ENCODE measurements around the gene GYS1. TPM values are rescaled to one million over a fixed set of nuclear protein-coding genes. Genes with fewer than 3 reads are reported as not detected.

GYS1 gene
- total RNA-seq, 1 experiment from 2014 or later: 20.2 TPM

- no peaks in the 10 kb centered on the region for H3K9me3 ChIP-seq (ENCODE audit: control insufficient read depth, insufficient read depth, low read depth, low read length)
- CTCF ChIA-PET: no interaction called here
- TF ChIP-seq TCF7L2 (IDR thresholded peaks at IDR 0.05; ENCODE audit: low read depth, low read length) (no peak), REST (IDR thresholded peaks at IDR 0.05; ENCODE audit: insufficient read depth in 1 of 2, low read depth in 2 of 2, low read length in 1 of 2) (no peak), SIN3A (IDR thresholded peaks at IDR 0.05; ENCODE audit: borderline replicate concordance, insufficient read depth, low read depth, low read length) (no peak), POLR2AphosphoS5 (IDR thresholded peaks at IDR 0.05; ENCODE audit: low read depth, low read length) (no peak)
- TF ChIP-seq, protein P1, sequence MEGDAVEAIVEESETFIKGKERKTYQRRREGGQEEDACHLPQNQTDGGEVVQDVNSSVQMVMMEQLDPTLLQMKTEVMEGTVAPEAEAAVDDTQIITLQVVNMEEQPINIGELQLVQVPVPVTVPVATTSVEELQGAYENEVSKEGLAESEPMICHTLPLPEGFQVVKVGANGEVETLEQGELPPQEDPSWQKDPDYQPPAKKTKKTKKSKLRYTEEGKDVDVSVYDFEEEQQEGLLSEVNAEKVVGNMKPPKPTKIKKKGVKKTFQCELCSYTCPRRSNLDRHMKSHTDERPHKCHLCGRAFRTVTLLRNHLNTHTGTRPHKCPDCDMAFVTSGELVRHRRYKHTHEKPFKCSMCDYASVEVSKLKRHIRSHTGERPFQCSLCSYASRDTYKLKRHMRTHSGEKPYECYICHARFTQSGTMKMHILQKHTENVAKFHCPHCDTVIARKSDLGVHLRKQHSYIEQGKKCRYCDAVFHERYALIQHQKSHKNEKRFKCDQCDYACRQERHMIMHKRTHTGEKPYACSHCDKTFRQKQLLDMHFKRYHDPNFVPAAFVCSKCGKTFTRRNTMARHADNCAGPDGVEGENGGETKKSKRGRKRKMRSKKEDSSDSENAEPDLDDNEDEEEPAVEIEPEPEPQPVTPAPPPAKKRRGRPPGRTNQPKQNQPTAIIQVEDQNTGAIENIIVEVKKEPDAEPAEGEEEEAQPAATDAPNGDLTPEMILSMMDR (IDR thresholded peaks at IDR 0.05): no peak
- POLR2A ChIA-PET: no interaction called here
- no peaks in the 10 kb centered on the region for H3K4me1 ChIP-seq (ENCODE audit: control insufficient read depth, insufficient read depth, low read length)
- H3K36me3 ChIP-seq (ENCODE audit: control insufficient read depth, insufficient read depth, low read length): no peaks in the 10 kb centered on the region; the same call in 1 of the 2 replicates
- no peak for DNase-seq (ENCODE audit: low read depth, low spot score)
- H3K27me3 ChIP-seq (ENCODE audit: control insufficient read depth, insufficient read depth, low read length): no peaks in the 10 kb centered on the region
- H3K4me3 ChIP-seq (ENCODE audit: low read depth in 2 of 2, low read length in 2 of 2): no peak overlapping the region
- ATAC-seq: no peak
- intact Hi-C loops (cut with micrococcal nuclease; ENCODE audit: unreplicated experiment) (no loop called here), in situ Hi-C loops (cut with HindIII; ENCODE audit: low pct_unique_long_range_greater_than_20kb, low sequenced_read_pairs) (no loop called here)
- no TSS peak for BruUV-seq (replicated peaks)
- H3K27ac ChIP-seq (ENCODE audit: low read length): no peak overlapping the region
Observed at GRCh38 chr19:49014123-49014869, 21.2 kb upstream of the GYS1 start.

DNA sequence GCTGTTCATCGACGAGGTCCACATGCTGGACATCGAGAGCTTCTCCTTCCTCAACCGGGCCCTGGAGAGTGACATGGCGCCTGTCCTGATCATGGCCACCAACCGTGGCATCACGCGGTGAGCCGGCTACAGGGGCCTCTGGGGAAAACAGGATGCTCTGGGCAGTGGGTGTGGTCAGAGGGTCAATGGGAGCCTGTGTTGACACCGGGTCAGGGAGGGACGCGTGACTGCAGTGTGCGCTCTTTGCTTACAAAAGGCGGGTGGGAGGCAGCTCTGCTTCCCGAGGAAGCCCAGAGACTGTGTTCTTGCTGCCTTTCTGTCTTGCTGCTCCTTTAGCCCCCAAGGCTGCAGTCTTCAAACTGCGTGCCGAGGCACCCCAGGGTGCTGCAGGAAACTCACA lies 18.1 kb upstream of the GYS1 start:
- no peak for TF ChIP-seq TCF7L2 (IDR thresholded peaks at IDR 0.05; ENCODE audit: low read depth, low read length)
- no peaks in the 10 kb centered on the region for H3K9me3 ChIP-seq (ENCODE audit: control insufficient read depth, insufficient read depth, low read depth, low read length)
- H3K27me3 ChIP-seq (ENCODE audit: control insufficient read depth, insufficient read depth, low read length): no peaks in the 10 kb centered on the region
- H3K4me3 ChIP-seq (ENCODE audit: low read depth in 2 of 2, low read length in 2 of 2): no peak overlapping the region
- BruUV-seq (replicated peaks): no TSS peak
- no peak for ATAC-seq
- H3K36me3 ChIP-seq (ENCODE audit: control insufficient read depth, insufficient read depth, low read length): no peaks in the 10 kb centered on the region; the same call in 1 of the 2 replicates
- DNase-seq (ENCODE audit: low read depth, low spot score): no peak
- ChIA-PET CTCF (interaction anchor here (0.6 kb wide), 1 partner anchor 13 kb away, joined by 3 read pairs; no protein-coding TSS in a partner anchor), POLR2A (no interaction called here)
- no peaks in the 10 kb centered on the region for H3K4me1 ChIP-seq (ENCODE audit: control insufficient read depth, insufficient read depth, low read length)
- intact Hi-C loops (cut with micrococcal nuclease; ENCODE audit: unreplicated experiment) (no loop called here), in situ Hi-C loops (cut with HindIII; ENCODE audit: low pct_unique_long_range_greater_than_20kb, low sequenced_read_pairs) (no loop called here)
- H3K27ac ChIP-seq (ENCODE audit: low read length): no peak overlapping the region

DNA sequence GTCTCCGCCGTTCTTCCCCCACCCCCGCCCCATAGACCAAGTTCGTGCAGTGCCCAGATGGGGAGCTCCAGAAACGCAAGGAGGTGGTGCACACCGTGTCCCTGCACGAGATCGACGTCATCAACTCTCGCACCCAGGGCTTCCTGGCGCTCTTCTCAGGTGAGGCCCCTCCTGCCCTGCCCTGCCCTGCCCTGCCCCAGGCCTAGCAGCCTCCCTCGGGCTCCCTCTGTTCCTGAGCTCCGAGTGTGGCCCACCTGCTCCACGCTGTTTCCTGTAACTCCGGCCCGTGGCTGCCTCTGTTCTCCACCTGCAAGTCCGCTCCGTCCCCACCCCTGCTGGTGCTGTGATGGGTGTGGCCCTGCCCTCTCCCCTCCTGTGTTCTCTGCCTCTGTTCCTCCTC lies 17.3 kb upstream of the GYS1 start:
- TF ChIP-seq, protein P1 (IDR thresholded peaks at IDR 0.05): no peak
- TF ChIP-seq SIN3A (IDR thresholded peaks at IDR 0.05; ENCODE audit: borderline replicate concordance, insufficient read depth, low read depth, low read length) (no peak), REST (IDR thresholded peaks at IDR 0.05; ENCODE audit: insufficient read depth in 1 of 2, low read depth in 2 of 2, low read length in 1 of 2) (no peak), POLR2AphosphoS5 (IDR thresholded peaks at IDR 0.05; ENCODE audit: low read depth, low read length) (no peak), TCF7L2 (IDR thresholded peaks at IDR 0.05; ENCODE audit: low read depth, low read length) (no peak)
- H3K9me3 ChIP-seq (ENCODE audit: control insufficient read depth, insufficient read depth, low read depth, low read length): no peaks in the 10 kb centered on the region
- H3K27ac ChIP-seq (ENCODE audit: low read length): no peak overlapping the region
- in situ Hi-C loops (cut with HindIII; ENCODE audit: low pct_unique_long_range_greater_than_20kb, low sequenced_read_pairs) (no loop called here), intact Hi-C loops (cut with micrococcal nuclease; ENCODE audit: unreplicated experiment) (no loop called here)
- H3K36me3 ChIP-seq (ENCODE audit: control insufficient read depth, insufficient read depth, low read length): no peaks in the 10 kb centered on the region; the same call in 1 of the 2 replicates
- DNase-seq (ENCODE audit: low read depth, low spot score) (no peak), ATAC-seq (no peak)
- CTCF ChIA-PET: interaction anchor here (0.6 kb wide), 1 partner anchor 11 kb away, joined by 8 read pairs; no protein-coding TSS in a partner anchor
- POLR2A ChIA-PET: interaction anchor here (1.1 kb wide), 1 partner anchor 17 kb away, joined by 6 read pairs; the partner anchor contains the start of gene RUVBL2
- H3K4me3 ChIP-seq (ENCODE audit: low read depth in 2 of 2, low read length in 2 of 2): no peak overlapping the region
- no peaks in the 10 kb centered on the region for H3K27me3 ChIP-seq (ENCODE audit: control insufficient read depth, insufficient read depth, low read length)
- no TSS peak for BruUV-seq (replicated peaks)
- H3K4me1 ChIP-seq (ENCODE audit: control insufficient read depth, insufficient read depth, low read length): no peaks in the 10 kb centered on the region

Measured in Panc1 (cell line).